ENCODE measurements around the gene DEUP1. TPM values are rescaled to one million over a fixed set of nuclear protein-coding genes. Genes with fewer than 3 reads are reported as not detected.

DEUP1 gene
- total and polyA plus RNA-seq, 8 donors = 0.34 to 3.8 (median 2.4) TPM

DNA sequence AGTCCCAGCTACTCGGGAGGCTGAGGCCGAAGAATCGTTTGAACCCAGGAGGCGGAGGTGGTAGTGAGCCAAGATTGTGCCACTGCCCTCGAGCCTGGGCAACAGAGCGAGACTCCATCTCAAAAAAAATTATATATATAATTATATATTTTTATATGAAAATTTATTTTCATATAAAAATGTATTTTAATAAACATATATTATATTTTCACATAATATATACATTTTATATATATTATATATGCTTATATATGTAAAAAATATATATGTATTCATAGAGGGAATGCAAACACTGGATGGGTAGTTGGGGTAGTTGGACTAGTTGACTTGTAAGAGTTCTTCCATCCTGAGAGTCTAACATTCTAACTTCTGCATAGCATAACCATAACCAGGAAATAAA lies 20.3 kb downstream of the DEUP1 start:
- Histone ChIP-seq H3K4me1 (no peaks in the 10 kb centered on the region), H3K36me3 (no peaks in the 10 kb centered on the region), H3K9me3 (peaks cover 0 to 6% of the 10 kb centered on the region in 2 donors), H3K4me3 (no peak overlapping the region), H3K27ac (no peak overlapping the region), H3K27me3 (no peaks in the 10 kb centered on the region)
- TF ChIP-seq, protein P1, sequence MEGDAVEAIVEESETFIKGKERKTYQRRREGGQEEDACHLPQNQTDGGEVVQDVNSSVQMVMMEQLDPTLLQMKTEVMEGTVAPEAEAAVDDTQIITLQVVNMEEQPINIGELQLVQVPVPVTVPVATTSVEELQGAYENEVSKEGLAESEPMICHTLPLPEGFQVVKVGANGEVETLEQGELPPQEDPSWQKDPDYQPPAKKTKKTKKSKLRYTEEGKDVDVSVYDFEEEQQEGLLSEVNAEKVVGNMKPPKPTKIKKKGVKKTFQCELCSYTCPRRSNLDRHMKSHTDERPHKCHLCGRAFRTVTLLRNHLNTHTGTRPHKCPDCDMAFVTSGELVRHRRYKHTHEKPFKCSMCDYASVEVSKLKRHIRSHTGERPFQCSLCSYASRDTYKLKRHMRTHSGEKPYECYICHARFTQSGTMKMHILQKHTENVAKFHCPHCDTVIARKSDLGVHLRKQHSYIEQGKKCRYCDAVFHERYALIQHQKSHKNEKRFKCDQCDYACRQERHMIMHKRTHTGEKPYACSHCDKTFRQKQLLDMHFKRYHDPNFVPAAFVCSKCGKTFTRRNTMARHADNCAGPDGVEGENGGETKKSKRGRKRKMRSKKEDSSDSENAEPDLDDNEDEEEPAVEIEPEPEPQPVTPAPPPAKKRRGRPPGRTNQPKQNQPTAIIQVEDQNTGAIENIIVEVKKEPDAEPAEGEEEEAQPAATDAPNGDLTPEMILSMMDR (IDR thresholded peaks at IDR 0.05) = no peak
- intact Hi-C loops (cut with DNase I) = no loop called here
- no peak for DNase-seq
- ATAC-seq = no peak

DNA sequence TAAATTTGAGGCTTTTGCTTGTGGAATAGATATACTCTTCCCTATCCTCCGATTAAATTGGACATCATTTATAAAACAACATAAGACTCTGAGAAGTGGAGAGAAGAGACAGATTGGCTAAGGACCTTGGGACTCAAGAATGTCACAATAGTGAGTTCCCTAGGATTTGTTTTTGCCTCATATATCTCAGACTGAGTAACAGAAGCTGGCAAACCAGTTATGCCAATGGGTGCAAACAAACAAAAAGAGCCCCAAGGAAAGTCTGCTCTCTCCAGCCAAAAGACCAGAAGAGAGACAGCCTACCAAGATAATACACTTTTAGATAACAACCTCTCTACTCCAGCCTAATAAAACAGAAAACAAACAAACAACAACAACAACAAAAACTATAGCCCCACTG lies 28.9 kb downstream of the DEUP1 start:
- H3K4me3 ChIP-seq = no peak overlapping the region
- DNase-seq (no peak), ATAC-seq (no peak)
- peaks cover 0 to 17% of the 10 kb centered on the region in 2 donors for H3K9me3 ChIP-seq
- no peaks in the 10 kb centered on the region for H3K27me3 ChIP-seq
- TF ChIP-seq, protein P1 (IDR thresholded peaks at IDR 0.05) = no peak
- no peaks in the 10 kb centered on the region for H3K36me3 ChIP-seq
- no peak overlapping the region for H3K27ac ChIP-seq
- intact Hi-C loops (cut with DNase I) = no loop called here
- no peaks in the 10 kb centered on the region for H3K4me1 ChIP-seq

DNA sequence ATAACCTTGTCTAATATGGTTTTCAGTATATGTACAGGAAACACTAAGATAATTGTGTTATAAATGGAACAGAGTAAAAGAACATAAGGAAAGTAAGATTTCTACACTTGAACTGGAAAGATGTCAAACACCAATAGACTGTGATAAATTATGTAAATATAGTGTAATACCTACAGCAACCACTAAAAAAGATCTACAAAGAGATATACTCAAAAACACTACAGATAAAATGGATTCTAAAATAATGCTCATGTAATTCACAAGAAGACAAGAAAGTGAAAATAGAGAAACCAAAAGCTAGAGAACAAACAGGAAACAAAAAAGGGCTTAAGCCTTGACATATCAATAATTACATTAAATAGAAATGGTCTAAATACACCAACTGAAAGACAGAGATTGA lies 30.9 kb downstream of the DEUP1 start:
- DNase-seq = no peak
- no peak overlapping the region for H3K4me3 ChIP-seq
- TF ChIP-seq, protein P1 (IDR thresholded peaks at IDR 0.05) = no peak
- ATAC-seq = no peak
- intact Hi-C loops (cut with DNase I) = no loop called here
- H3K4me1 ChIP-seq = no peaks in the 10 kb centered on the region
- H3K9me3 ChIP-seq = peaks cover 0 to 17% of the 10 kb centered on the region in 2 donors
- no peak overlapping the region for H3K27ac ChIP-seq
- no peaks in the 10 kb centered on the region for H3K36me3 ChIP-seq
- no peaks in the 10 kb centered on the region for H3K27me3 ChIP-seq

DNA sequence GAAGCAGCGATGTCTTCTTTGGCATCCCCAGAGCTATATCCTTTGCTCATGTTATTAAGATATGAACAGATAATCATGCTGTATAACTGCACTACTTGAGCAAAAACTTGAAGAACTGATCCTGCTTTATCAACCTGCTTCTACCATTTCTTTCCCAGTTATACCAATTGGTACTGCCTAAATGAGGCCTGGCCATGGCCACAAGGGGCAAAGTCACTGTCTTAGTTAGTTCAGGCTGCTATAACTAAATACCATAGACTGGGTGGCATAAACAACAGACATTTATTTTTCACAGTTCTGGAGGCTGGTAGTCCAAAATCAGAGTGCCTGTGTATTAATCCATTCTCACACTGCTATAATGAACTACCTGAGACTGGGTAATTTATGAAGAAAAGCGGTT lies 37.5 kb downstream of the DEUP1 start:
- no peaks in the 10 kb centered on the region for H3K4me1 ChIP-seq
- intact Hi-C loops (cut with DNase I) = no loop called here
- H3K36me3 ChIP-seq = no peaks in the 10 kb centered on the region
- no peak overlapping the region for H3K4me3 ChIP-seq
- H3K9me3 ChIP-seq = no peaks in the 10 kb centered on the region
- H3K27ac ChIP-seq = no peak overlapping the region
- DNase-seq (no peak), ATAC-seq (no peak)
- no peaks in the 10 kb centered on the region for H3K27me3 ChIP-seq
- TF ChIP-seq, protein P1 (IDR thresholded peaks at IDR 0.05) = no peak

DNA sequence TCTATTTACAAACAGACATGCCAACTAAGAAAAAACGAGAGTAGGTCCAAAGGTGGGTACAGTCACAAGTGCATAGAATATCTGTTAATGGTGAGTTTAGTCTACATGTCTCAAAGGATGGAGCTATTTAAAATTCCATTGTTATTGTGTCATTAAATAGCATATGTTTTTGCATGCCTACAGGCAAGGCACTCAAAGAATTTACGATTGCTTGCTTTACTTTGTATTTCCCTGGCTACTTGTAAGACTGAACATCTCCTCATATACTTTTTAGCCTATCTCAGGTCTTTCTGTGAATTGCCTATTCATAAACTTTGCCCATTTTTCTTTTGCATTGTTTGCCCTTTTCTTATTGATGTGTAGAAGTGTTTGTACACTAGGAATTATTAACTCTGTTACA lies 39.7 kb downstream of the DEUP1 start:
- Histone ChIP-seq H3K9me3 (no peaks in the 10 kb centered on the region), H3K27ac (no peak overlapping the region), H3K4me3 (no peak overlapping the region), H3K27me3 (no peaks in the 10 kb centered on the region), H3K36me3 (no peaks in the 10 kb centered on the region), H3K4me1 (no peaks in the 10 kb centered on the region)
- intact Hi-C loops (cut with DNase I) = no loop called here
- DNase-seq (no peak), ATAC-seq (no peak)
- TF ChIP-seq, protein P1 (IDR thresholded peaks at IDR 0.05) = no peak

All from left lung (tissue), 10 donors.